IMR-90 (cell line): ENCODE measurements around the gene TNNT1. TPM values are rescaled to one million over a fixed set of nuclear protein-coding genes. Genes with fewer than 3 reads are reported as not detected.

ENCODE experiments used
- ATAC-seq: fragments of 200-7000 bp; cut with Tn5 transposase; 2 replicates; pipeline ENCODE4 v1.9.1; 2020; ENCODE audit warnings: low read depth, mild to moderate bottlenecking, moderate library complexity
- BruUV-seq: library from RNA; stranded (reverse); fragments of 400-500 nt; replicated peaks from 2 replicates; lab custom pipeline; 2021; lab: Mats Ljungman, UMichigan
- CTCF ChIA-PET: fragments of 300-600 bp; formaldehyde crosslinking; extraction: SDS; loops from one replicate; lab custom pipeline; 2021; ENCODE audit warnings: antibody characterized with exemption; lab: Yijun Ruan, JAX
- POLR2A ChIA-PET: fragments of 300-600 bp; sonication (Branson Sonifier 250); formaldehyde crosslinking; loops from one replicate; lab custom pipeline; 2022; ENCODE audit warnings: antibody characterized with exemption; ENCODE audit not compliant: unreplicated experiment; lab: Charles Lee
- DNase-seq: peaks from one replicate; pipeline ENCODE4 v3.0.0; 2013
- H2AFZ ChIP-seq: replicated peaks from 2 replicates; pipeline ENCODE3; 2013; ENCODE audit warnings: low read length, mild to moderate bottlenecking; ENCODE audit not compliant: poor library complexity
- H2AK5ac ChIP-seq: 2 replicates; pipeline ENCODE4 v1.6.1; 2013; ENCODE audit warnings: low read depth, low read length, inconsistent platforms
- H2AK9ac ChIP-seq: replicated peaks from 2 replicates; pipeline ENCODE3; 2013; ENCODE audit warnings: mild to moderate bottlenecking, low read depth, low read length, moderate library complexity; ENCODE audit not compliant: poor library complexity
- H2BK120ac ChIP-seq: 2 replicates; pipeline ENCODE4 v1.6.1; 2013; ENCODE audit warnings: low read depth, low read length, inconsistent platforms
- H2BK15ac ChIP-seq: 3 replicates; pipeline ENCODE4 v1.6.1; 2013; ENCODE audit warnings: low read depth, low read length, inconsistent platforms
- H2BK20ac ChIP-seq: 2 replicates; pipeline ENCODE4 v1.6.1; 2013; ENCODE audit warnings: low read depth, mild to moderate bottlenecking, inconsistent platforms, low read length, moderate library complexity
- H2BK5ac ChIP-seq: 2 replicates; pipeline ENCODE4 v1.6.1; 2013; ENCODE audit warnings: mild to moderate bottlenecking, low read depth, low read length, inconsistent platforms; ENCODE audit not compliant: poor library complexity, severe bottlenecking
- H3K14ac ChIP-seq: replicated peaks from 2 replicates; pipeline ENCODE4 v1.6.1; 2013; ENCODE audit warnings: low read depth, low read length, inconsistent platforms
- H3K18ac ChIP-seq: 2 replicates; pipeline ENCODE4 v1.6.1; 2013; ENCODE audit warnings: low read depth, low read length, control low read depth
- H3K23ac ChIP-seq: 2 replicates; pipeline ENCODE4 v1.6.1; 2013; ENCODE audit warnings: low read depth, low read length, inconsistent platforms
- H3K27ac ChIP-seq: 2 replicates; pipeline ENCODE4 v1.5.1; 2013; ENCODE audit warnings: mild to moderate bottlenecking, control low read depth, low read length; ENCODE audit not compliant: insufficient read depth
- H3K27me3 ChIP-seq: 2 replicates; pipeline ENCODE4 v1.6.1; 2013; ENCODE audit warnings: low read length; ENCODE audit not compliant: control insufficient read depth, insufficient read depth
- H3K36me3 ChIP-seq: 2 replicates; pipeline ENCODE4 v1.6.1; 2013; ENCODE audit warnings: low read length, mixed read lengths; ENCODE audit not compliant: control insufficient read depth, insufficient read depth
- H3K4ac ChIP-seq: 2 replicates; pipeline ENCODE4 v1.6.1; 2013; ENCODE audit warnings: low read depth, low read length, inconsistent platforms
- H3K4me1 ChIP-seq: 2 replicates; pipeline ENCODE4 v1.6.1; 2013; ENCODE audit warnings: low read length, mixed read lengths; ENCODE audit not compliant: control insufficient read depth, insufficient read depth
- H3K4me2 ChIP-seq: 2 replicates; pipeline ENCODE4 v1.6.1; 2013; ENCODE audit warnings: low read depth, mild to moderate bottlenecking, control low read depth, low read length, moderate library complexity
- H3K4me3 ChIP-seq: 2 replicates; pipeline ENCODE4 v1.5.1; 2013; ENCODE audit warnings: low read depth, mild to moderate bottlenecking, control low read depth, low read length, moderate library complexity; ENCODE audit not compliant: insufficient read depth
- H3K56ac ChIP-seq: 2 replicates; pipeline ENCODE4 v1.6.1; 2013; ENCODE audit warnings: low read length, inconsistent platforms; ENCODE audit not compliant: insufficient read depth; ENCODE audit errors: extremely low read depth
- H3K79me1 ChIP-seq, 2 experiments: 2 replicates each; pipeline ENCODE4 v1.6.1; 2013; ENCODE audit warnings: low read length in 2 of 2, inconsistent platforms in 1 of 2, low read depth in 1 of 2
- H3K9ac ChIP-seq: 2 replicates; pipeline ENCODE4 v1.6.1; 2013; ENCODE audit warnings: low read depth, low read length, control low read depth
- H3K9me1 ChIP-seq: 2 replicates; pipeline ENCODE4 v1.6.1; 2013; ENCODE audit warnings: low read length, inconsistent platforms; ENCODE audit not compliant: insufficient read depth
- H3K9me3 ChIP-seq: 2 replicates; pipeline ENCODE4 v1.6.1; 2013; ENCODE audit warnings: low read length; ENCODE audit not compliant: control insufficient read depth, insufficient read depth
- H4K20me1 ChIP-seq: 2 replicates; pipeline ENCODE4 v1.6.1; 2013; ENCODE audit warnings: low read length, inconsistent platforms; ENCODE audit not compliant: insufficient read depth
- H4K5ac ChIP-seq: 2 replicates; pipeline ENCODE4 v1.6.1; 2013; ENCODE audit warnings: mild to moderate bottlenecking, low read depth, low read length, control low read depth
- H4K8ac ChIP-seq, 2 experiments: 2 replicates each; pipeline ENCODE4 v1.6.1; 2013; ENCODE audit warnings: low read depth in 2 of 2, low read length in 2 of 2, control low read depth in 1 of 2, inconsistent platforms in 1 of 2
- H4K91ac ChIP-seq: 2 replicates; pipeline ENCODE4 v1.6.1; 2013; ENCODE audit warnings: low read depth, low read length, inconsistent platforms; ENCODE audit not compliant: insufficient read depth
- BHLHE40 ChIP-seq: fragments of 150-350 bp; IDR thresholded peaks from 2 replicates; pipeline ENCODE4 v1.6.1; 2016; ENCODE audit warnings: mild to moderate bottlenecking, low read depth, low read length
- CHD1 ChIP-seq: IDR thresholded peaks from 2 replicates; pipeline ENCODE4 v1.6.1; 2012; ENCODE audit warnings: low read depth, low read length, improper control_type of control experiment
- MAFK ChIP-seq: IDR thresholded peaks from 2 replicates; pipeline ENCODE4 v1.6.1; 2012; ENCODE audit warnings: low read depth, low read length, improper control_type of control experiment
- MAZ ChIP-seq: IDR thresholded peaks from 2 replicates; pipeline ENCODE4 v1.6.1; 2012; ENCODE audit warnings: low read depth, mild to moderate bottlenecking, low read length, improper control_type of control experiment, moderate library complexity, borderline replicate concordance
- NFE2L2 ChIP-seq: fragments of 150-350 bp; IDR thresholded peaks from 2 replicates; pipeline ENCODE4 v1.6.1; 2016; ENCODE audit warnings: low read depth, mild to moderate bottlenecking, low read length
- RAD21 ChIP-seq: IDR thresholded peaks from 2 replicates; pipeline ENCODE4 v1.6.1; 2012; ENCODE audit warnings: low read length, improper control_type of control experiment
- RCOR1 ChIP-seq: IDR thresholded peaks from 2 replicates; pipeline ENCODE4 v1.6.1; 2012; ENCODE audit warnings: mild to moderate bottlenecking, low read length, improper control_type of control experiment; ENCODE audit not compliant: insufficient replicate concordance
- SMC3 ChIP-seq: fragments of 150-350 bp; IDR thresholded peaks from 2 replicates; pipeline ENCODE4 v1.6.1; 2016; ENCODE audit warnings: low read depth, mild to moderate bottlenecking, antibody characterized with exemption, low read length, moderate library complexity
- WGBS, 2 experiments: methylation state at CpG; one replicate each; pipeline versions ENCODE4 v1.1.5 to v1.1.7; 2013; ENCODE audit warnings: missing lambda C conversion rate in 2 of 2; ENCODE audit not compliant: insufficient read length in 1 of 2; ENCODE audit errors: extremely low coverage in 2 of 2; 5-methylcytosine and 5-hydroxymethylcytosine counted together
- dilution Hi-C: fragments of 300-500 bp; cut with HindIII; formaldehyde crosslinking; loops from one replicate; pipeline ENCODE4 v1.14.3; 2018; ENCODE audit warnings: low sequenced_read_pairs; ENCODE audit not compliant: unreplicated experiment
- in situ Hi-C: fragments of 300-500 bp; cut with MboI; formaldehyde crosslinking; loops from 3 replicates; pipeline ENCODE4 v1.14.3; 2019; ENCODE audit warnings: low sequenced_read_pairs, inconsistent platforms, mixed read lengths
- intact Hi-C: fragments of 100-400 bp; cut with micrococcal nuclease; formaldehyde crosslinking; loops from 2 replicates; pipeline ENCODE4 v1.10.0; 2022
- polyA plus RNA-seq, 3 experiments: library from polyadenylated mRNA; depleted of rRNA; stranded (reverse); fragments of >200 nt; gene quantifications; 2 replicates each; pipeline ENCODE4 v1.2.3, GENCODE V29; 2012; ENCODE audit warnings: low replicate concordance in 1 of 3
- total RNA-seq: library from RNA; depleted of rRNA; stranded (reverse); fragments of >200 nt; gene quantifications from 2 replicates; pipeline ENCODE4 v1.2.3, GENCODE V29; 2012
- TF ChIP-seq, protein P1 (sequence below): conservative IDR thresholded peaks from 2 replicates; pipeline ENCODE4 v1.5.1; 2012; ENCODE audit warnings: mild to moderate bottlenecking, low read depth, low read length, improper control_type of control experiment
- TF ChIP-seq, protein P2 (sequence below): fragments of 150-350 bp; IDR thresholded peaks from 2 replicates; pipeline ENCODE4 v1.6.1; 2016; ENCODE audit warnings: low read depth, mild to moderate bottlenecking, low read length, moderate library complexity, borderline replicate concordance

TNNT1 gene
- total and polyA plus RNA-seq, 2 of the 4 experiments (the other 2 are of a cell fraction) = 1.3 to 2.6 TPM

DNA sequence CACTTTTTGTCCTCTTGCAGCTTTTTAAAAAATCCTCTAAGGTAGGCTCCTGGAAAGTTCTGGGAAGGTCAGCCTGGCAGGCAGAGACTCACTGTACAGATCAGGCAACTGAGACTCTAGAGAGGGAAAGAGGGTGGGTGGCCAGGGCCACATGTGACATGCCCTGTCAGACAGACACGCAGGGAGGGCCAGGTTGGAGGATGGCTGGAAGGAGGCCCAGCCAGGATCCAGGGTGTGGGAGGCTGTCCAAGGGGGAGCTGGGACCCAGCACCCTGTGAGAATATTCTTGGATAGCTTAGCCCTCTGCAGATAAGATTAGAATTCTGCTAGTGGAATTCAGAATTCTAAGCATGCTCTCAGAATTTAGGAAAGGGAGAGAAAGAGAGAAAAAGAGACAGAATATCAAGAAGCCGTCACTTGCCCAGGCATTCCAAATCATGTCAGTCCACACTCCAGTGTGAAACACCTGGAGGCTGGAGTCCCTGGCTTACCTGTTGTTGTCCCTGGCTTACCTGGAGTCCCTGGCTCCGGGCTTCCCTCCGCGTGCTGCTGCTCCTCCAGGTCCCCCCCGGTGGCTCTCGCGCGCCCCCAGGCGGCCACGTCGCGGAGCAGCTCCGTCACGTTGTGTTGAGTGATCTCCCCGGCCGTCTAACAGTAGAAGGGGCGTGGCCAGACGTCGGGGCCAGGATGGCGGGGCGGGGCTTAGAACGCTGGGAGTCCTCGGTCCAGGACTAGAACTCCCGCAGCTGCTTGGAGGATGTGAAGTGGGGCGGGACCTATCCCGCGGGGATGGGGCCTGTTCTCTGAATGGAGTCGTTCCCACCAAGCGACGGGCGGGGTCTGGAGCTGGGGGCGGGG lies 11.4 kb upstream of the TNNT1 start (continued):
- no peak for TF ChIP-seq BHLHE40
- TF ChIP-seq NFE2L2 = no peak

DNA sequence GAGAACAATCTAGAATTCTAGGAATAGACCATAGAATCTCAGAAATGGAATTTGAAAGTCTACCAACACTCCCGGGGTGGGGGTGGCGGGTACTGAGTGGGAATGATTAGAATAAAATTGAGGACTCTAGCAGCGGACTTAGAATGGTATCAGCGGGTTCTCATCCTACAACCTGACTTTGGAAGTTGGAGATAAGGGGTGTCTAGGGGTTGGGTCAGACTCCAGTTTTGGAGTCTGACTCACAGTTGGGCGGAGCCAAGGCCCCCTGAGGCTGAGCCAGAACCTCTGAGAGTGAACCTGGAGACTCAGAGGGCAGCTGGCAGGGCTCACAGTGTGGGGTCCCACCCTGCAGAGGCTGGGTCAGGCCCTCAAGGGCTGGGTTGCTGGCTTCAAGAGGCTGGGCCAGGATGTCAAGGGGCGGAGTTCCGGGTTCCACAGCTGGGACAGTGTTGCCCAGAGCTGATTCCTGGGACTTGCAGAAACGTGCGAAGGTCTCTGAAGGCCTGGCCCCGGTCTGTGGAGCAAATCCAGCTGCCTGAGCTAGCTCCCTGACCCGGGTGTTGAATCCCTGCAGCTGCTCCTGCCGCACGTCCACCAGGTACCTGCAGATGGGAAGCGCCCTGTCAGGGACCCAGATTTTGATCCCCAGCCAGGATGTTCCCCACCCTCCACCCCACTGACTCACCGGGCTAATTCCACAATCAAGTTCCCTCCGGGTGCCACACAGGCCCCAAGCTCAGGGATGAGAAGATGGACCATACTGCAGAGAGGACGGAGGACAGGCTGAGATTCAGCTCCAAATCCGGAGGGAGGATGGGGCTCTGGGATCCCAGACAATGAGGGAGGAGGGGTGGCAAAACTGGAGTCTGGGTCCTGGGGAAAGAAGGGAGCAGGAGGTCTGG lies 10.1 kb upstream of the TNNT1 start:
- ATAC-seq (no peak; the same call in none of the 2 replicates), DNase-seq (no peak)
- H3K36me3 ChIP-seq = no peaks in the 10 kb centered on the region
- no peak overlapping the region for H4K91ac ChIP-seq
- H2AFZ ChIP-seq = peak overlapping the region; percentile 59
- no peak overlapping the region for H3K9ac ChIP-seq
- in situ Hi-C loops (no loop called here), dilution Hi-C loops (no loop called here), intact Hi-C loops (no loop called here)
- no peaks in the 10 kb centered on the region for H3K9me3 ChIP-seq
- no peak overlapping the region for H2BK15ac ChIP-seq
- H3K18ac ChIP-seq = no peak overlapping the region
- no peak overlapping the region for H3K14ac ChIP-seq
- no peak overlapping the region for H4K5ac ChIP-seq
- H3K4ac ChIP-seq = no peak overlapping the region
- H2BK5ac ChIP-seq = no peak overlapping the region
- H3K9me1 ChIP-seq = no peaks in the 10 kb centered on the region
- no TSS peak for BruUV-seq
- H3K56ac ChIP-seq = no peak overlapping the region
- H4K8ac ChIP-seq = no peak overlapping the region
- no peak overlapping the region for H2BK20ac ChIP-seq
- WGBS, 2 experiments = 58% methylated on average over 13 of the region's 18 CpGs; no CpG with 5 or more reads in 1 of the 2 experiments
- CTCF ChIA-PET = interaction anchor here (0.6 to 0.7 kb wide), 2 partner anchors 9 to 79 kb away, joined by 3 read pairs; no protein-coding TSS in a partner anchor
- H4K20me1 ChIP-seq = no peaks in the 10 kb centered on the region
- POLR2A ChIA-PET = interaction anchor here (0.6 kb wide), 1 partner anchor 249 kb away, joined by 4 read pairs; no protein-coding TSS in a partner anchor
- H3K79me1 ChIP-seq = no peaks in the 10 kb centered on the region
- H3K4me3 ChIP-seq = no peak overlapping the region
- H3K27me3 ChIP-seq = peaks cover 42% of the 10 kb centered on the region
- H2AK9ac ChIP-seq = no peak overlapping the region
- H2BK120ac ChIP-seq = no peak overlapping the region
- H3K27ac ChIP-seq = no peak overlapping the region
- H3K23ac ChIP-seq = no peak overlapping the region
- no peak overlapping the region for H3K4me2 ChIP-seq
- peaks cover 2% of the 10 kb centered on the region; the same call in 1 of the 2 replicates for H3K4me1 ChIP-seq
- no peak overlapping the region for H2AK5ac ChIP-seq
- TF ChIP-seq MAFK (no peak), MAZ (no peak), SMC3 (no peak), CHD1 (no peak), RCOR1 (no peak), RAD21 (no peak), BHLHE40 (no peak)
- TF ChIP-seq, protein P1, sequence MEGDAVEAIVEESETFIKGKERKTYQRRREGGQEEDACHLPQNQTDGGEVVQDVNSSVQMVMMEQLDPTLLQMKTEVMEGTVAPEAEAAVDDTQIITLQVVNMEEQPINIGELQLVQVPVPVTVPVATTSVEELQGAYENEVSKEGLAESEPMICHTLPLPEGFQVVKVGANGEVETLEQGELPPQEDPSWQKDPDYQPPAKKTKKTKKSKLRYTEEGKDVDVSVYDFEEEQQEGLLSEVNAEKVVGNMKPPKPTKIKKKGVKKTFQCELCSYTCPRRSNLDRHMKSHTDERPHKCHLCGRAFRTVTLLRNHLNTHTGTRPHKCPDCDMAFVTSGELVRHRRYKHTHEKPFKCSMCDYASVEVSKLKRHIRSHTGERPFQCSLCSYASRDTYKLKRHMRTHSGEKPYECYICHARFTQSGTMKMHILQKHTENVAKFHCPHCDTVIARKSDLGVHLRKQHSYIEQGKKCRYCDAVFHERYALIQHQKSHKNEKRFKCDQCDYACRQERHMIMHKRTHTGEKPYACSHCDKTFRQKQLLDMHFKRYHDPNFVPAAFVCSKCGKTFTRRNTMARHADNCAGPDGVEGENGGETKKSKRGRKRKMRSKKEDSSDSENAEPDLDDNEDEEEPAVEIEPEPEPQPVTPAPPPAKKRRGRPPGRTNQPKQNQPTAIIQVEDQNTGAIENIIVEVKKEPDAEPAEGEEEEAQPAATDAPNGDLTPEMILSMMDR = no peak
- TF ChIP-seq, protein P2, sequence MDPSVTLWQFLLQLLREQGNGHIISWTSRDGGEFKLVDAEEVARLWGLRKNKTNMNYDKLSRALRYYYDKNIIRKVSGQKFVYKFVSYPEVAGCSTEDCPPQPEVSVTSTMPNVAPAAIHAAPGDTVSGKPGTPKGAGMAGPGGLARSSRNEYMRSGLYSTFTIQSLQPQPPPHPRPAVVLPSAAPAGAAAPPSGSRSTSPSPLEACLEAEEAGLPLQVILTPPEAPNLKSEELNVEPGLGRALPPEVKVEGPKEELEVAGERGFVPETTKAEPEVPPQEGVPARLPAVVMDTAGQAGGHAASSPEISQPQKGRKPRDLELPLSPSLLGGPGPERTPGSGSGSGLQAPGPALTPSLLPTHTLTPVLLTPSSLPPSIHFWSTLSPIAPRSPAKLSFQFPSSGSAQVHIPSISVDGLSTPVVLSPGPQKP = no peak
